Measurements from ENCODE around the gene TCTA.
A peak's percentile ranks its signal among the peaks of the same experiment; 100 is the strongest.
"Not testable (repeated sequence)": the region's sequence is repeated elsewhere in the genome, so short reads cannot be mapped to it uniquely, and the experiment has no call there.

Gene TCTA

GRCh38 chr3:49411968-49412631 lies at the start of gene TCTA, which contains the start of gene RHOA:
Gene TCTA (plus strand): TSS chr3:49412423. CDS start chr3:49412427, 4 bp downstream.
Gene RHOA (minus strand): TSS chr3:49411976. CDS start chr3:49375589, 36,387 bp downstream.
- DNase-seq (ENCODE audit: low read depth in 1 of 2, low spot score in 1 of 2), result peak; percentile 97 to 98

GRCh38 chr3:49362561-49362960 lies 49.7 kb upstream of the TCTA start:
- DNase-seq (ENCODE audit: low read depth in 1 of 2, low spot score in 1 of 2), result no peak

GRCh38 chr3:49370585-49371290 lies 41.5 kb upstream of the TCTA start:
- no peak for DNase-seq (ENCODE audit: low read depth in 1 of 2, low spot score in 1 of 2)

- no peak for DNase-seq (ENCODE audit: low read depth in 1 of 2, low spot score in 1 of 2)
Measured at GRCh38 chr3:49371946-49372345, 40.3 kb upstream of the TCTA start.

- peak in 1 of 2 donors; percentile 12 for DNase-seq (ENCODE audit: low read depth in 1 of 2, low spot score in 1 of 2)
Measured at GRCh38 chr3:49377483-49377882, 34.7 kb upstream of the TCTA start.

- no peak for DNase-seq (ENCODE audit: low read depth in 1 of 2, low spot score in 1 of 2)
Measured at GRCh38 chr3:49378249-49378895, 33.9 kb upstream of the TCTA start.

- no peak for DNase-seq (ENCODE audit: low read depth in 1 of 2, low spot score in 1 of 2)
Measured at GRCh38 chr3:49383387-49383786, 28.8 kb upstream of the TCTA start.

GRCh38 chr3:49385617-49386016 lies 26.6 kb upstream of the TCTA start:
- DNase-seq (ENCODE audit: low read depth in 1 of 2, low spot score in 1 of 2), result no peak

- DNase-seq (ENCODE audit: low read depth in 1 of 2, low spot score in 1 of 2), result no peak
Measured at GRCh38 chr3:49386056-49386756, 26.0 kb upstream of the TCTA start.

- DNase-seq (ENCODE audit: low read depth in 1 of 2, low spot score in 1 of 2), result no peak
Measured at GRCh38 chr3:49387721-49388120, 24.5 kb upstream of the TCTA start.

- no peak for DNase-seq (ENCODE audit: low read depth in 1 of 2, low spot score in 1 of 2)
Measured at GRCh38 chr3:49388289-49388820, 23.9 kb upstream of the TCTA start.

- no peak for DNase-seq (ENCODE audit: low read depth in 1 of 2, low spot score in 1 of 2)
Measured at GRCh38 chr3:49389297-49389696, 22.9 kb upstream of the TCTA start.

- not testable (repeated sequence) for DNase-seq (ENCODE audit: low read depth in 1 of 2, low spot score in 1 of 2)
Measured at GRCh38 chr3:49391310-49391709, 20.9 kb upstream of the TCTA start.

GRCh38 chr3:49397470-49397869 lies 14.8 kb upstream of the TCTA start:
- DNase-seq (ENCODE audit: low read depth in 1 of 2, low spot score in 1 of 2), result no peak

GRCh38 chr3:49399461-49399860 lies 12.8 kb upstream of the TCTA start:
- no peak for DNase-seq (ENCODE audit: low read depth in 1 of 2, low spot score in 1 of 2)

GRCh38 chr3:49401766-49402165 lies 10.5 kb upstream of the TCTA start:
- DNase-seq (ENCODE audit: low read depth in 1 of 2, low spot score in 1 of 2), result no peak

GRCh38 chr3:49403891-49404290 lies 8.3 kb upstream of the TCTA start:
- no peak for DNase-seq (ENCODE audit: low read depth in 1 of 2, low spot score in 1 of 2)

- DNase-seq (ENCODE audit: low read depth in 1 of 2, low spot score in 1 of 2), result not testable (repeated sequence)
Measured at GRCh38 chr3:49405570-49405969, 6.7 kb upstream of the TCTA start.

GRCh38 chr3:49406571-49407565 lies 5.4 kb upstream of the TCTA start:
- DNase-seq (ENCODE audit: low read depth in 1 of 2, low spot score in 1 of 2), result no peak

All from activated T-helper 1 cell treated with anti-CD3 and anti-CD28 coated beads, Interleukin-2, amount 50 U/mL, for 16 hours (primary cell).